ENCODE data around the gene ARHGDIG.

- TF ChIP-seq SAFB2 (IDR thresholded peaks at IDR 0.05; ENCODE audit: borderline replicate concordance, low read depth, low read length, severe bottlenecking), result no peak
- TF ChIP-seq LARP7 (IDR thresholded peaks at IDR 0.05), result no peak
- TF ChIP-seq, protein P1, sequence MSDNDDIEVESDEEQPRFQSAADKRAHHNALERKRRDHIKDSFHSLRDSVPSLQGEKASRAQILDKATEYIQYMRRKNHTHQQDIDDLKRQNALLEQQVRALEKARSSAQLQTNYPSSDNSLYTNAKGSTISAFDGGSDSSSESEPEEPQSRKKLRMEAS (CRISPR knock-in tag; IDR thresholded peaks at IDR 0.05), result no peak
- TF ChIP-seq ZBTB49 (CRISPR knock-in tag; IDR thresholded peaks at IDR 0.05; ENCODE audit: borderline replicate concordance), result no peak
- no peak for TF ChIP-seq CHD4 (IDR thresholded peaks at IDR 0.05; ENCODE audit: insufficient read depth, insufficient replicate concordance, low read depth, low read length, poor library complexity, severe bottlenecking)
Observed at GRCh38 chr16:306911-307370, 26.6 kb downstream of the ARHGDIG start.
